Left lung (tissue), 10 donors: ENCODE measurements around the gene BRD3. TPM values are rescaled to one million over a fixed set of nuclear protein-coding genes. Genes with fewer than 3 reads are reported as not detected.

Source experiments
- ATAC-seq: fragments of 200-7000 bp; cut with Tn5 transposase; one replicate; pipeline ENCODE4 v1.9.1; 2020; ENCODE audit warnings: moderate library complexity
- DNase-seq, 4 donors: peaks; one replicate each; pipeline ENCODE4 v3.0.0-alpha.2; 2013 to 2020
- H3K27ac ChIP-seq, 2 donors: fragments of 200-600 bp; sonication (generic) in 1 of 2; one replicate each; pipeline versions ENCODE4 v1.5.0 to v1.8.0; 2020 to 2021
- H3K27me3 ChIP-seq, 2 donors: fragments of 200-600 bp; sonication (generic) in 1 of 2; one replicate each; pipeline versions ENCODE4 v1.5.0 to v1.8.0; 2020 to 2021
- H3K36me3 ChIP-seq, 2 donors: fragments of 200-600 bp; sonication (generic) in 1 of 2; one replicate each; pipeline versions ENCODE4 v1.5.0 to v1.8.0; 2020 to 2021
- H3K4me1 ChIP-seq, 2 donors: fragments of 200-600 bp; one replicate each; pipeline ENCODE4 v1.8.0; 2021
- H3K4me3 ChIP-seq, 2 donors: fragments of 200-600 bp; sonication (generic) in 1 of 2; one replicate each; pipeline versions ENCODE4 v1.5.0 to v1.8.0; 2020 to 2021; ENCODE audit warnings: mild to moderate bottlenecking in 1 of 2
- H3K9me3 ChIP-seq, 2 donors: fragments of 200-600 bp; sonication (generic) in 1 of 2; one replicate each; pipeline versions ENCODE4 v1.5.0 to v1.8.0; 2020 to 2021
- intact Hi-C, 2 donors: fragments of 100-400 bp; cut with DNase I; formaldehyde crosslinking; loops; one replicate each; pipeline versions ENCODE4 v1.11.2 to v1.14.2; 2022
- polyA plus RNA-seq, 6 donors: library from polyadenylated mRNA; unstranded; fragments of 120-200 nt; gene quantifications; one replicate each; pipeline ENCODE4 v1.2.1, GENCODE V29; 2013; ENCODE audit not compliant: insufficient read length in 6 of 6
- total RNA-seq, 2 donors: library from RNA; stranded (reverse); fragmentation: NEBNext Ultra II Directional; extraction: Animal tissue kit (Norgen Biotek cat#: 25700); gene quantifications; one replicate each; pipeline ENCODE4 v1.2.1, GENCODE V29; 2021
- TF ChIP-seq, protein P1 (sequence below), 2 donors: fragments of 200-600 bp; sonication (generic) in 1 of 2; IDR thresholded peaks; one replicate each; pipeline versions ENCODE4 v1.5.0 to v1.8.0; 2021; ENCODE audit warnings: antibody characterized with exemption in 2 of 2
- donor health status: DM: no; HTN: yes; CAD: no.
- donor health status: DM: no; HTN: no; CAD: no.

Gene BRD3
- total and polyA plus RNA-seq, 8 donors: 27.0 to 45.8 (median 39.0) TPM

DNA sequence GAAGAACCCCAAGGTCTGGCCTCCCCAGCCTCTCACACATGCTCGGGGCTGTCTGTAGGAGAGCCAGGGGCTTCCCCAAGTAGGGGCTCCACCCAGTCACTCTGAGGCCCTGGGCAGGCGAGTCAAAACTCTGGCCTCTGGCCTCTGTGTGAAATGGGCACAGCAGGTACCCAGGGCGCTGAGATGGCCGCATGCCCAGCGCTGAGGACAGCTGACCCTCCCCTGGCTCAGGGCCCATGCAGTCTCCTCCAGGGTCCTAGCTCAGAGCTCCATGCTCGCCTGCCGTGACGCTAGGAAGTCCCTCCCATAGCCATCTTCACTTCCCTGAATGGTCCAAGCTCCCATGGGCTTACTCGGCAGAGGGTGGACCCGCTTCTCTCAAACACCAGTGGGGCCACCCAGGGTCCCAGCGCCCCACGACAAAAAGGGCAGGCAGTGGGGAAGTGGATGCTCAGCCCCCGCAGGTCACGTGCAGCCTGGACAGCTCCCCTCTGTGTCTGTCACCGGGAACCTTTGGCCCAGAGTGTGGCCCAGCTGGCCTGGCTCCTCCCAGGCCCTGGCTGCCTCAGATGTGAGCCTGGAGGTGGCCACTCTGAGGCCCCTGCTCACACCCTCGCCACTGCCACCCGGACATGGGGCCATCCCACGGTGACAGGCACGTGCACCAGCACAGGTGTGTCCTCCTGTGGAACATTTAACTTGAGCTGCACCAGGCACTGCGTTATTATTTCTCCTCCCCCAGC, 63.5 kb downstream of the BRD3 start:
- intact Hi-C loops: no loop called here

DNA sequence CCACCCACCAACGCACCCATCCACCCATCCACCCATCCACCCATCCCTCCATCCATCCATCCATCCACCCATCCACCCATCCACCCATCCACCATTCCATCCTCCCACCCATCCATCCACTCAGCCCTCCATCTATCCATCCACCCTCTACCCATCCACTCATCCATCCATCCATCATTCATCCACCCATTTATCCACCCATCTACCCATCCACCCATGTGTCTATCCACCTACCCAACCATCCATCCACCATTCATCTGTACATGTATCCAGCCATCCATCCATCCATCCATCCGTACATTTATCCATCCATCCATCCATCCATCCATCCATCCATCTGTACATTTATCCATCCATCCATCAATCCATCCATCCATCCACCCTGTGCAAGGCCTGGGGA, 64.6 kb downstream of the BRD3 start:
- intact Hi-C loops: no loop called here
- no peaks in the 10 kb centered on the region for H3K9me3 ChIP-seq
- ATAC-seq (no peak), DNase-seq (no peak)
- H3K27ac ChIP-seq: no peak overlapping the region
- no peaks in the 10 kb centered on the region for H3K4me1 ChIP-seq
- TF ChIP-seq, protein P1, sequence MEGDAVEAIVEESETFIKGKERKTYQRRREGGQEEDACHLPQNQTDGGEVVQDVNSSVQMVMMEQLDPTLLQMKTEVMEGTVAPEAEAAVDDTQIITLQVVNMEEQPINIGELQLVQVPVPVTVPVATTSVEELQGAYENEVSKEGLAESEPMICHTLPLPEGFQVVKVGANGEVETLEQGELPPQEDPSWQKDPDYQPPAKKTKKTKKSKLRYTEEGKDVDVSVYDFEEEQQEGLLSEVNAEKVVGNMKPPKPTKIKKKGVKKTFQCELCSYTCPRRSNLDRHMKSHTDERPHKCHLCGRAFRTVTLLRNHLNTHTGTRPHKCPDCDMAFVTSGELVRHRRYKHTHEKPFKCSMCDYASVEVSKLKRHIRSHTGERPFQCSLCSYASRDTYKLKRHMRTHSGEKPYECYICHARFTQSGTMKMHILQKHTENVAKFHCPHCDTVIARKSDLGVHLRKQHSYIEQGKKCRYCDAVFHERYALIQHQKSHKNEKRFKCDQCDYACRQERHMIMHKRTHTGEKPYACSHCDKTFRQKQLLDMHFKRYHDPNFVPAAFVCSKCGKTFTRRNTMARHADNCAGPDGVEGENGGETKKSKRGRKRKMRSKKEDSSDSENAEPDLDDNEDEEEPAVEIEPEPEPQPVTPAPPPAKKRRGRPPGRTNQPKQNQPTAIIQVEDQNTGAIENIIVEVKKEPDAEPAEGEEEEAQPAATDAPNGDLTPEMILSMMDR (IDR thresholded peaks at IDR 0.05): no peak
- no peaks in the 10 kb centered on the region for H3K36me3 ChIP-seq
- H3K27me3 ChIP-seq: peaks cover 0 to 13% of the 10 kb centered on the region in 2 donors
- H3K4me3 ChIP-seq: no peak overlapping the region

More for the DNA sequence above, 63.5 kb downstream of the BRD3 start:
- H3K27me3 ChIP-seq: peaks cover 0 to 13% of the 10 kb centered on the region in 2 donors
- no peaks in the 10 kb centered on the region for H3K4me1 ChIP-seq
- ATAC-seq (no peak), DNase-seq (no peak)
- TF ChIP-seq, protein P1 (IDR thresholded peaks at IDR 0.05): no peak
- no peaks in the 10 kb centered on the region for H3K36me3 ChIP-seq
- no peak overlapping the region for H3K4me3 ChIP-seq
- no peak overlapping the region for H3K27ac ChIP-seq
- no peaks in the 10 kb centered on the region for H3K9me3 ChIP-seq

GRCh38 chr9:134002796-134003195, 65.0 kb downstream of the BRD3 start:
- Histone ChIP-seq H3K27ac (no peak overlapping the region), H3K36me3 (no peaks in the 10 kb centered on the region), H3K4me1 (no peaks in the 10 kb centered on the region), H3K27me3 (peaks cover 0 to 13% of the 10 kb centered on the region in 2 donors), H3K9me3 (no peaks in the 10 kb centered on the region), H3K4me3 (no peak overlapping the region)
- intact Hi-C loops: no loop called here
- DNase-seq: no peak
- no peak for ATAC-seq
- TF ChIP-seq, protein P1 (IDR thresholded peaks at IDR 0.05): no peak

DNA sequence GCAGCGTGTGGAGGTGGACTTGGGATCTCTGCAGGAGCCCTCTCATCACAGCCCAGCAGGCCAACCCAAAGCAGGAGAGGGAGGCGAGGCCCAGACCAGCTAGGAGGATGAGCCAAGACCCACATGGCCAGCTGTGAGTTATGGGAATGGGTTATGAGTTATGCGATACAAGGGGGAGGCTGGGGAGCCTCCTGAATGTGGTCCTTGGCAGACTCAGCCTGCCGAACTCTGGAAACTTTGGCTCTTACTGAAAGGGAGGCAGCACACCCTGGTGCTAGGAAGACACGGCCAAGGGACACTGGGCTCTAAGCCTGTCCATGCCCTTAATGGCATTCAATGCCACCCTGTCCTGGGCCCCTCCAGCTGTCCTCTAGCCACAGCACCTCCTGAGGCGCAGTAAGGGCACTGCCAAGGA, 68.0 kb downstream of the BRD3 start:
- H3K27ac ChIP-seq: no peak overlapping the region
- TF ChIP-seq, protein P1 (IDR thresholded peaks at IDR 0.05): no peak
- peak; percentile 48 for ATAC-seq
- H3K27me3 ChIP-seq: no peaks in the 10 kb centered on the region
- no peak for DNase-seq
- H3K4me1 ChIP-seq: no peaks in the 10 kb centered on the region
- no peaks in the 10 kb centered on the region for H3K36me3 ChIP-seq
- H3K4me3 ChIP-seq: no peak overlapping the region
- H3K9me3 ChIP-seq: no peaks in the 10 kb centered on the region
- intact Hi-C loops: loop anchor here (5.0 to 10.0 kb wide), 2 partner anchors 205 to 208 kb away; no protein-coding TSS in a partner anchor

DNA sequence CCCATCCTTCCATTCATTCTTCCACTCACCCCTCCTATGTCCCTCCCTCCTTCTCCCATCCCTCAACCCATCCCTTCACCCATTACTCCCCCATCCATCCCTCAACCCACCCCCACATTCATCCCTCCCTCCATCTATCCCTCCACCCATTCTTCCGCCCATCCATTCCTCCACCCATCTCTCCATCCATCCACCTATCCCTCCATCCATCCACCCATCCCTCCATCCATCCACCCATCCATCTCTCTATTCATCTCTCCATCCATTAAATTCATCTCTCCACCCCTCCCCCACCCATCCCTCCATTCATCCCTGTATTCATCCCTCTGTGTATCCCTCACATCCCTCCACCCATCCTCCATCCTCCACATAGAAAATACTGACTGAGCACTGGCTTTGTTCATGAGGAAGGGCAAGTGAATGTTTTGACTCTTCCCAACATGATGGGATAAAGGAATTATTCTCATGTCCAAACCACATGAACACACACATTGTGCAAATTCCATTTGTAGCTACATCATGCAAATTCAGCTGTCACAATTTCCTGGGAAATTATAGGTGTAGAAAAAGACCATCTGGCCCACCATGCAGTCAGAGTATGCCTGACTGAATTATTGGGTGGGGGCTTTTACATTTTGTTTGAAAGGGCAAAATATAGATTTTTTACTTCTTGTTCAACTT, 68.8 kb downstream of the BRD3 start:
- Histone ChIP-seq H3K4me3 (no peak overlapping the region), H3K27ac (no peak overlapping the region), H3K4me1 (peaks cover 3% of the 10 kb centered on the region in 2 donors), H3K36me3 (no peaks in the 10 kb centered on the region), H3K27me3 (peaks cover 0 to 4% of the 10 kb centered on the region in 2 donors), H3K9me3 (no peaks in the 10 kb centered on the region)
- TF ChIP-seq, protein P1 (IDR thresholded peaks at IDR 0.05): no peak
- intact Hi-C loops: loop anchor here (5.0 to 10.0 kb wide), 2 partner anchors 204 to 207 kb away; no protein-coding TSS in a partner anchor
- ATAC-seq (no peak), DNase-seq (no peak)
